ENCODE data around the gene EXOC3L2. TPM values are rescaled to one million over a fixed set of nuclear protein-coding genes. Genes with fewer than 3 reads are reported as not detected.

The EXOC3L2 gene
- polyA plus RNA-seq, 1 donor from 2014 or later = not detected

- H3K27me3 Mint-ChIP-seq = no peaks in the 10 kb centered on the region
- H3K4me1 Mint-ChIP-seq = peaks cover 0 to 16% (median 9%) of the 10 kb centered on the region in 3 donors
- no peak overlapping the region for H3K4me3 Mint-ChIP-seq
- H3K27ac Mint-ChIP-seq = no peak overlapping the region
- H3K36me3 Mint-ChIP-seq = peaks cover 3% of the 10 kb centered on the region
- peaks cover 0 to 7% (median 2%) of the 10 kb centered on the region in 3 donors for H3K9me3 Mint-ChIP-seq
Measured at GRCh38 chr19:45187421-45188100, 57.6 kb downstream of the EXOC3L2 start.

DNA sequence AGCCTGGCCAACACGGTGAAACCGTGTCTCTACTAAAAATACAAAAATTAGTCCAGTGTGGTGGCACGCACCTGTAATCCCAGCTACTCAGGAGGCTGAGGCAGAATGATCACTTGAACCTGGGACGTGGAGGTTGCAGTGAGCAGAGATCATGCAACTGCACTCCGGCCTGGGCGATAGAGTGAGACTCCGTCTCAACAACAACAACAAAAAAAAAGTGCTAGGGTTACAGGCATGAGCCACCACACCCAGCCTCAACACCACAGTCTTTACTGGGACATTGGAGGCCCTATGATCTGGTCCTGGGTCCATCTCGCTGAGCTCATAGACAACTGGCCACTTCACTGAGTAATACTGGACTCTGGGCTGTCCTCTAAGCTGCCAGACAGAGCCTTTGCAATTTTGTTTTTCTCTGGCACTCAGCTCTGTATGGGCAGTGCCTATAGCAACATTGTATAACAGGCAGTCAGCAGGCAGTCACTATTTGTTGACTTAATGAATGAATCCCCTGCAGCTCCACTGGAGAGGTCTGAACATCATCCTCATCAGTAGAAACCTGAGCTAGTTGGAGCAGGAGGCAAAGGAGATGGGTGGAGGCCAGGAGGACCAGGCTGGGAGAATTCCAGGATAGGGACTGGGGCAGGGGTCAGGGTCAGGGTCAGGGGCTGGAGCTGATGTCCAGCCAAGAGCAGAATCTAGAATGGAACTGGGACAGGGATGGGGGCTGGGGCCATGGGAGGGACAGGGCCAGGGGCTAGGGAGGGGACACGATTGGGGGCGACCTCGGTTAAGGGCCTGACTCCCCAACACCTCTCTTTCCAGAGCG, 58.5 kb downstream of the EXOC3L2 start:
- H3K4me3 Mint-ChIP-seq = no peak overlapping the region
- H3K36me3 Mint-ChIP-seq = peaks cover 3% of the 10 kb centered on the region
- H3K4me1 Mint-ChIP-seq = peaks cover 0 to 16% (median 9%) of the 10 kb centered on the region in 3 donors
- peak overlapping the region in 1 of 3 donors; percentile 59 for H3K27ac Mint-ChIP-seq
- H3K27me3 Mint-ChIP-seq = no peaks in the 10 kb centered on the region
- peaks cover 0 to 7% (median 2%) of the 10 kb centered on the region in 3 donors for H3K9me3 Mint-ChIP-seq

- Mint-ChIP-seq H3K4me3 (no peak overlapping the region), H3K4me1 (peaks cover 0 to 28% (median 16%) of the 10 kb centered on the region in 3 donors), H3K27me3 (no peaks in the 10 kb centered on the region), H3K27ac (peak overlapping the region in 1 of 3 donors; percentile 44), H3K9me3 (no peaks in the 10 kb centered on the region), H3K36me3 (peaks cover 4% of the 10 kb centered on the region)
Measured at GRCh38 chr19:45184115-45184514, 61.1 kb downstream of the EXOC3L2 start.

- Mint-ChIP-seq H3K4me1 (peaks cover 0 to 31% (median 19%) of the 10 kb centered on the region in 3 donors), H3K4me3 (peak overlapping the region in 1 of 4 donors; percentile 65), H3K27ac (no peak overlapping the region)
Measured at GRCh38 chr19:45182758-45183157, 62.4 kb downstream of the EXOC3L2 start.

DNA sequence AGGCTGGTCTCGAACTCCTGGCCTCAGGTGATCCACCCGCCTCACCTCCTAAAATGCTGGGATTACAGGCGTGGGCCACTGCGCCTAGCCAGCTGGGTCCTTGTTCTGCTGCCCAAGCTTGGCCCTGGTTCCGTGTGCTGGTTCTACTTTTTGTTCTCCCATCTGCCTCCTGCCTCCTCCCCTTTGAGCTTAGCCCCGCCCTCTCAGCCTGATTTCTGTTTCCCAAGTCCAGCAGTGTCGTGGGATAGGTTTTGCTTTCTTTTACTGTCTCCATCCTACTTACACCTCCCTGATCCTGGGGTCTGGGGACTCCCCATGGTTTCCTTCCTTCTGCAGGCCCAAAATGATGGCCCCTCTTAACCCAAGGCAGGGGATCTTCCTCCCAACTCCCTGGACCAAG, 64.3 kb downstream of the EXOC3L2 start:
- H3K9me3 Mint-ChIP-seq = no peaks in the 10 kb centered on the region
- H3K36me3 Mint-ChIP-seq = peaks cover 4% of the 10 kb centered on the region
- peak overlapping the region; percentile 47 to 83 (median 72) for H3K4me3 Mint-ChIP-seq
- H3K4me1 Mint-ChIP-seq = peaks cover 0 to 30% (median 17%) of the 10 kb centered on the region in 3 donors
- H3K27me3 Mint-ChIP-seq = no peaks in the 10 kb centered on the region
- H3K27ac Mint-ChIP-seq = peak overlapping the region in 1 of 3 donors; percentile 63

More at GRCh38 chr19:45182758-45183157, 62.4 kb downstream of the EXOC3L2 start:
- Mint-ChIP-seq H3K36me3 (peaks cover 4% of the 10 kb centered on the region), H3K27me3 (no peaks in the 10 kb centered on the region), H3K9me3 (no peaks in the 10 kb centered on the region)

- H3K27ac Mint-ChIP-seq = no peak overlapping the region
- peak overlapping the region in 3 of 4 donors; percentile 68 to 91 (median 88) for H3K4me3 Mint-ChIP-seq
Measured at GRCh38 chr19:45179892-45180370, 65.3 kb downstream of the EXOC3L2 start.

GRCh38 chr19:45179072-45179891, 65.9 kb downstream of the EXOC3L2 start:
- Mint-ChIP-seq H3K9me3 (no peaks in the 10 kb centered on the region), H3K27me3 (no peaks in the 10 kb centered on the region), H3K4me1 (peaks cover 0 to 29% (median 19%) of the 10 kb centered on the region in 3 donors), H3K27ac (peak overlapping the region; percentile 74 to 98 (median 81)), H3K36me3 (peaks cover 4% of the 10 kb centered on the region), H3K4me3 (peak overlapping the region; percentile 76 to 99 (median 96))

More at GRCh38 chr19:45179892-45180370, 65.3 kb downstream of the EXOC3L2 start:
- Mint-ChIP-seq H3K4me1 (peaks cover 0 to 31% (median 20%) of the 10 kb centered on the region in 3 donors), H3K27me3 (no peaks in the 10 kb centered on the region), H3K9me3 (no peaks in the 10 kb centered on the region), H3K36me3 (peaks cover 4% of the 10 kb centered on the region)

GRCh38 chr19:45178262-45179071, 66.7 kb downstream of the EXOC3L2 start, which contains the start of gene BLOC1S3:
BLOC1S3 (plus strand) TSS chr19:45178784; CDS start chr19:45179297, 513 bp downstream.
- H3K9me3 Mint-ChIP-seq = no peaks in the 10 kb centered on the region
- peaks cover 0 to 27% (median 18%) of the 10 kb centered on the region in 3 donors for H3K4me1 Mint-ChIP-seq
- peaks cover 4% of the 10 kb centered on the region for H3K36me3 Mint-ChIP-seq
- H3K4me3 Mint-ChIP-seq = peak within 1 kb of the TSS; percentile 76 to 99 (median 96)
- H3K27me3 Mint-ChIP-seq = no peaks in the 10 kb centered on the region
- peak within 1 kb of the TSS; percentile 74 to 98 (median 81) for H3K27ac Mint-ChIP-seq

DNA sequence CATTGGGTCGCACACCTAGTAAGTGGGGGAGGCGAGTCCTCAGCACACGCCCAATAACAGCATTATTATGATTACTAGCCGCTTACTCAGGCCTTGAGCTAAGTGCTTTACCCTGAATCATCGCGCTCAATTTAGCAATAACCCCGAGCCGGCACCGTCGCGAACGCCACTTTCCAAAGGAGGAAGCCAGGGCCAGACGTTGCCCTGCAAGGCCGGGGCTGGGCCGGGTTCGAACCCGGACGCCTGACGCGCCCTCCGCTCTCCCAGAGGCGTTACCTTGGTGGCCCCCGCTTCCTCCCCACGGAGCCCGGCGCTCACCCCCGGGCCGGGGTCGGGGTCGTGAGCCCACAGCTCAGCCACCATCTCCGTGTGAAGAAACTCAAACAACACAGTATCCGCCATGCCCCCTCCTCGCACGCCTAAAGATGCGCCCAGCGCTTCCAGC, 67.4 kb downstream of the EXOC3L2 start, which contains the start of gene TRAPPC6A:
Gene TRAPPC6A, minus strand, starts transcription at position 421 of the 445 bp plus-strand sequence. Its CDS starts 19 bp downstream, at position 402.
- Mint-ChIP-seq H3K9me3 (no peaks in the 10 kb centered on the region), H3K4me3 (peak within 1 kb of the TSS; percentile 76 to 99 (median 96)), H3K36me3 (peaks cover 4% of the 10 kb centered on the region), H3K27me3 (no peaks in the 10 kb centered on the region), H3K4me1 (peaks cover 0 to 26% (median 19%) of the 10 kb centered on the region in 3 donors), H3K27ac (peak within 1 kb of the TSS; percentile 74 to 98 (median 81))

DNA sequence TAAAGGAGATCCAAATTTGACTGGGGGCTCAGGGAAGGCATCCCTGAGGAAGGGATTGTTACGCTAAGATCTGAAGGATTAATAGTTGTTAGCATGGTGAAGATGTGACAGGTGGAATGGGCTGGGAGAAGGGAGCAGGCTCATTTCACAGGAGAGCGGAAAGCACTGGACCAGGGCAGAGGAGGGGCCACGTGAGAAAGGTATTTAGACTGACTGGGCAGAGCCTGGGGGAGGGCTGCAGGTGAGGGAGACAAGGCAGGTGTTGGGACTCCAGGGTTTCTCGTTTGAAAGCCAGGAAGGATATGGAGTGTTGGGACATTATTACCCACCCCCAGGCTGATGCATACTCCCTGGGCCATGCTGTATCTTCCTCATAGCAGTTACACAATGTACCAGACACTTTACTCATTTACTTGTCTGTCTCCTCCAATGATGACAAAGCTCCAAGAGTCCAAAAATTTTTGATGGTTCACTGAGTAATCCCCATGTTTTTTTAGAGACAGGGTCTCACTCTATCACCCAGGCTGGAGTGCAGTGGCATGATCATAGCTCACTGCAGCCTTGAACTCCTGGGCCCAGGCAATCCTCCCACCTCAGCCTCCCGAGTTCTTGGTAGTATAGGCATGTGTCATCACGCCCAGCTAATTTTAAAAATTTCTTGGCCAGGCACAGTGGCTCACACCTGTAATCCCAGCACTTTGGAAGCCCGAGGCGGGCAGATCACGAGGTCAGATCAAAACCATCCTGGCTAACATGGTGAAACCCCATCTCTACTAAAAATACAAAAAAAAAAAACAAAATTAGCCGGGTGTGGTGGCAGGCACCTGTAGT, 69.5 kb downstream of the EXOC3L2 start:
- peak overlapping the region in 1 of 4 donors; percentile 49 for H3K4me3 Mint-ChIP-seq

GRCh38 chr19:45173816-45174215, 71.4 kb downstream of the EXOC3L2 start:
- Mint-ChIP-seq H3K27ac (no peak overlapping the region), H3K9me3 (no peaks in the 10 kb centered on the region), H3K27me3 (peaks cover 1% of the 10 kb centered on the region), H3K36me3 (peaks cover 5% of the 10 kb centered on the region), H3K4me1 (peaks cover 10 to 28% (median 18%) of the 10 kb centered on the region in 3 donors), H3K4me3 (peak overlapping the region in 1 of 4 donors; percentile 12)

More for the DNA sequence above, 69.5 kb downstream of the EXOC3L2 start:
- Mint-ChIP-seq H3K9me3 (no peaks in the 10 kb centered on the region), H3K27ac (no peak overlapping the region), H3K36me3 (peaks cover 4% of the 10 kb centered on the region), H3K4me1 (peaks cover 10 to 27% (median 23%) of the 10 kb centered on the region in 3 donors), H3K27me3 (peaks cover 1% of the 10 kb centered on the region)

- H3K9me3 Mint-ChIP-seq = no peaks in the 10 kb centered on the region
- H3K4me1 Mint-ChIP-seq = peaks cover 10 to 25% (median 15%) of the 10 kb centered on the region in 3 donors
- H3K4me3 Mint-ChIP-seq = no peak overlapping the region
- H3K27ac Mint-ChIP-seq = peak overlapping the region in 1 of 3 donors; percentile 31
- peaks cover 5% of the 10 kb centered on the region for H3K36me3 Mint-ChIP-seq
- H3K27me3 Mint-ChIP-seq = peaks cover 1% of the 10 kb centered on the region
Measured at GRCh38 chr19:45172611-45173208, 72.5 kb downstream of the EXOC3L2 start.

Data from IgD-negative memory B cell (primary cell).